SK-N-SH treated with all-trans-retinoic acid at 6 μM for 48 hours (cell line): ENCODE measurements around the gene IFI27L1.

Source experiments
- ATAC-seq: fragments of 200-7000 bp; cut with Tn5 transposase; 3 replicates; pipeline ENCODE4 v1.9.1; 2020; ENCODE audit warnings: mild to moderate bottlenecking, moderate library complexity
- ARNTL ChIP-seq: fragments of 450-650 bp; formaldehyde crosslinking; IDR thresholded peaks from 2 replicates; pipeline ENCODE4 v1.5.0; 2020; ENCODE audit warnings: low read depth, mild to moderate bottlenecking, moderate library complexity, borderline replicate concordance
- BACH2 ChIP-seq: fragments of 250-450 bp; sonication (Bioruptor Pico); IDR thresholded peaks from 2 replicates; pipeline ENCODE4 v1.9.0; 2021; ENCODE audit warnings: mild to moderate bottlenecking, borderline replicate concordance
- CREB5 ChIP-seq: fragments of 250-450 bp; sonication (Bioruptor Pico); IDR thresholded peaks from 2 replicates; pipeline ENCODE4 v1.5.1; 2020; ENCODE audit warnings: low read depth, mild to moderate bottlenecking, moderate library complexity
- CSDC2 ChIP-seq: fragments of 250-450 bp; sonication (Bioruptor Pico); IDR thresholded peaks from 2 replicates; pipeline ENCODE4 v1.5.0; 2020; ENCODE audit warnings: mild to moderate bottlenecking, moderate library complexity
- CSRNP3 ChIP-seq: fragments of 250-450 bp; sonication (Bioruptor Pico); IDR thresholded peaks from 2 replicates; pipeline ENCODE4 v1.5.1; 2021; ENCODE audit warnings: mild to moderate bottlenecking, moderate library complexity
- GLIS3 ChIP-seq: fragments of 250-450 bp; sonication (Bioruptor Pico); IDR thresholded peaks from 2 replicates; pipeline ENCODE4 v1.5.0; 2020; ENCODE audit warnings: mild to moderate bottlenecking, moderate library complexity
- ISL1 ChIP-seq: fragments of 250-450 bp; sonication (Bioruptor Pico); IDR thresholded peaks from 2 replicates; pipeline ENCODE4 v2.1.2; 2022; ENCODE audit warnings: mild to moderate bottlenecking, moderate library complexity
- PATZ1 ChIP-seq: fragments of 250-450 bp; sonication (Bioruptor Pico); IDR thresholded peaks from 2 replicates; pipeline ENCODE4 v1.8.0; 2020; ENCODE audit warnings: mild to moderate bottlenecking, moderate library complexity, borderline replicate concordance
- POU6F1 ChIP-seq: fragments of 250-450 bp; sonication (Bioruptor Pico); IDR thresholded peaks from 2 replicates; pipeline ENCODE4 v1.8.0; 2021; ENCODE audit warnings: low read depth, mild to moderate bottlenecking, moderate library complexity, borderline replicate concordance
- RARB ChIP-seq: fragments of 250-450 bp; sonication (Bioruptor Pico); IDR thresholded peaks from 2 replicates; pipeline ENCODE4 v1.8.0; 2021; ENCODE audit warnings: mild to moderate bottlenecking, moderate library complexity
- SNAI2 ChIP-seq: fragments of 250-450 bp; sonication (Bioruptor Pico); IDR thresholded peaks from 2 replicates; pipeline ENCODE4 v1.5.0; 2020; ENCODE audit warnings: mild to moderate bottlenecking, moderate library complexity
- TCF4 ChIP-seq: fragments of 250-450 bp; sonication (Bioruptor Pico); IDR thresholded peaks from 2 replicates; pipeline ENCODE4 v1.8.0; 2021; ENCODE audit warnings: mild to moderate bottlenecking, moderate library complexity, borderline replicate concordance
- TOX ChIP-seq: fragments of 250-450 bp; sonication (Bioruptor Pico); IDR thresholded peaks from 2 replicates; pipeline ENCODE4 v1.8.0; 2021; ENCODE audit warnings: mild to moderate bottlenecking, moderate library complexity, borderline replicate concordance
- TSHZ2 ChIP-seq: fragments of 250-450 bp; sonication (Bioruptor Pico); IDR thresholded peaks from 2 replicates; pipeline ENCODE4 v1.5.0; 2020; ENCODE audit warnings: mild to moderate bottlenecking, moderate library complexity
- ZC3H10 ChIP-seq: fragments of 250-450 bp; sonication (Bioruptor Pico); IDR thresholded peaks from 2 replicates; pipeline ENCODE4 v1.5.1; 2021; ENCODE audit warnings: mild to moderate bottlenecking, moderate library complexity
- ZFP3 ChIP-seq: fragments of 250-450 bp; sonication (Bioruptor Pico); IDR thresholded peaks from 2 replicates; pipeline ENCODE4 v1.5.0; 2020; ENCODE audit warnings: mild to moderate bottlenecking, moderate library complexity
- ZNF8 ChIP-seq: fragments of 450-650 bp; formaldehyde crosslinking; IDR thresholded peaks from 2 replicates; pipeline ENCODE4 v1.5.0; 2020; ENCODE audit warnings: mild to moderate bottlenecking, moderate library complexity

IFI27L1 gene

GRCh38 chr14:94046696-94047250 is 34.3 kb upstream of the IFI27L1 start:
- ATAC-seq = no peak
- TF ChIP-seq TOX (CRISPR knock-in tag) (no peak), CREB5 (CRISPR knock-in tag) (no peak), ZFP3 (CRISPR knock-in tag) (no peak), POU6F1 (no peak), TCF4 (CRISPR knock-in tag) (no peak), GLIS3 (no peak), ZNF8 (CRISPR knock-in tag) (no peak), RARB (CRISPR knock-in tag) (no peak), CSRNP3 (CRISPR knock-in tag) (no peak), ARNTL (CRISPR knock-in tag) (no peak), ZC3H10 (CRISPR knock-in tag) (no peak), BACH2 (CRISPR knock-in tag) (no peak), SNAI2 (CRISPR knock-in tag) (no peak), ISL1 (no peak), TSHZ2 (CRISPR knock-in tag) (no peak)

- TF ChIP-seq CSRNP3 (CRISPR knock-in tag) (no peak), PATZ1 (CRISPR knock-in tag) (no peak), GLIS3 (no peak), ISL1 (no peak), CSDC2 (CRISPR knock-in tag) (no peak), POU6F1 (no peak), CREB5 (CRISPR knock-in tag) (no peak), ARNTL (CRISPR knock-in tag) (no peak), TSHZ2 (CRISPR knock-in tag) (no peak), BACH2 (CRISPR knock-in tag) (no peak), RARB (CRISPR knock-in tag) (no peak), TOX (CRISPR knock-in tag) (no peak)
- no peak for ATAC-seq
These were observed 33.5 kb upstream of the IFI27L1 start for GRCh38 chr14:94047581-94047980.
